SIG-M5 treated with dmso at 0.1 percent for 504 hours (cell line): ENCODE data around the gene PHF24.
"Not testable (repeated sequence)": the region's sequence is repeated elsewhere in the genome, so short reads cannot be mapped to it uniquely, and the experiment has no call there.

Source experiments
- DNase-seq: peaks from one replicate; lab custom pipeline; 2025; ENCODE audit not compliant: unreplicated experiment; lab: John Stamatoyannopoulos, UW

The PHF24 gene

DNA sequence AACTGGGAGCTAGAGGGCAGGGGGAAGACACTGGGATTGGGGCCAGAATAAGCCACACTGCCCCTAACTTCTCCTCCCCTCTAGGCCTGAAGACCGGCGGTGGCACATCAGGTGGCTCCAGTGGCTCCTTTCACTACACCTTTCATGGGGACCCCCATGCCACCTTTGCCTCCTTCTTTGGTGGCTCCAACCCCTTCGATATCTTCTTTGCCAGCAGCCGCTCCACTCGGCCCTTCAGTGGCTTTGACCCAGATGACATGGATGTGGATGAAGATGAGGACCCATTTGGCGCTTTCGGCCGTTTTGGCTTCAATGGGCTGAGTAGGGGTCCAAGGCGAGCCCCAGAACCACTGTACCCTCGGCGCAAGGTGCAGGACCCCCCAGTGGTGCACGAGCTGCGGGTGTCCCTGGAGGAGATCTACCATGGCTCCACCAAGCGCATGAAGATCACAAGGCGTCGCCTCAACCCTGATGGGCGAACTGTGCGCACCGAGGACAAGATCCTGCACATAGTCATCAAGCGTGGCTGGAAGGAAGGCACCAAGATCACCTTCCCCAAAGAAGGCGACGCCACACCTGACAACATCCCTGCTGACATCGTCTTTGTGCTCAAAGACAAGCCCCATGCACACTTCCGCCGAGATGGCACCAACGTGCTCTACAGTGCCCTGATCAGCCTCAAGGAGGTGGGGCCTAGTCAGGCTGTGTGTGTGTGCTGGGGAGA, 38.3 kb downstream of the PHF24 start:
- DNase-seq = no peak

DNA sequence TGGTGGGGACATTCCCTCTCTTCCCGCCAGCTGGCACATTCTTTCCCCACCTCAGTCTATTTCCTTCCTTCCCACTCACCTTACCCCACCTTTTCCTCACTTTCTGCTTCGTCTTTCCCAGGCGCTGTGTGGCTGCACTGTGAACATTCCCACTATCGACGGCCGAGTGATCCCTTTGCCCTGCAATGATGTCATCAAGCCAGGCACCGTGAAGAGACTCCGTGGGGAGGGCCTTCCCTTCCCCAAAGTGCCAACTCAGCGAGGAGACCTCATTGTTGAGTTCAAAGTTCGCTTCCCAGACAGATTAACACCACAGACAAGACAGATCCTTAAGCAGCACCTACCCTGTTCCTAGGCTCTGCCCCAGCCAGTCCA, 38.8 kb downstream of the PHF24 start:
- no peak for DNase-seq

DNA sequence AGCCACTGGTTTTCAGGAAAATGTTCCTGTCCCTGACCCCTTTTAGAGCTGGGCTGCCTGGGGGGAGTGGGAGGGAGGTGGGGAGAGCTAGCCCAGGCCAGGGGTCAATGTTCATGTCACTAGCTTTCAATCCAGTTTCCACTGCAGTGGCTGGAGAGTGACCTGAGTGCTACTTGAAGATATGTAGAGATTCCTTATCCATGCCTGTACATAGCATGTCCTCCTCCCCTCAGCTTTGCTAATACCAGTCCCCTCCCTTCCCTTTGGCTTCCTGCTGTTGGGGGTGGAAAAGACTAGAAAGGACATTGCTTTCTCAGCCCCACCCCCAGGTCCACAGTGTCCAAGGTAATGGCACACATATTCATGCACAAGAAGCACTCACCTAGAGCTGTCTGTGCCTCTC, 39.3 kb downstream of the PHF24 start:
- no peak for DNase-seq

DNA sequence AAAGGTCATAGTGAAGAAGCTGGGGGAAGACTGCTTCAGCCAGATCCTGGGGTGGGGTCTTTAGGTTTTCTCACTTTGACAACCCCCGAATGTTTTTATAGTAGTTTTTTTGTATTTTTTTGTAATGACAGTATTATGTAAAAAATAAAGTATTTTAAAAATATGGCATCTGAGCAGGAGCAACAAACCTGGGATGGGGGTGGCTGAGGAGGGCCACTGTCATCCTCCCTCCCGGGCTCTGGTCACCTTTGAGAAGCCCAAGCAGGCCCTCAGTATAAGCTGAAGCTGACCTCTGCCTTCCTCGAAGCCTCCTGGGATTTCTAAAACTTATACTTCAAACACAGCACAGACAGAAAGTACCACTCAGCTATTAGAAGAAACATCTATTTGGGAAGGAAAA, 40.2 kb downstream of the PHF24 start:
- no peak for DNase-seq

DNA sequence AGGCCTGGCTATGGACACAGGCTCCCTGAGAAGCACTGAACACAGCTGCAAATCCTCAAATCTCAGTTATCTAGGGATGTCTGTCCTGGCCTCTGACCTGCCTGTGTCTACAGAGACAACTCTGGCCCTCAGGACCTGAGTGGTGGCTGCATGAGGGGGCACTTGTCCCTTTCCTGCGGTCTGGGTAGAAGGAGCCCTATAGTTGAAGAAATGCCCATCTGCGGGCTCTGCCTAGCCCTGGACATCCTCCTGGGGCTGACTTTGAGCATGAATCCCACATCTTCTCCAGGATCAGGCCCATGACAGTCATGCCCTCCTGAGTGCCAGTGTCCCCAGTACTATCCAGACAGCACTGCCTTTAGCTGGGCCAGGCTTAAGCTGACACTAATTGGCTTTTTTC, 41.5 kb downstream of the PHF24 start:
- DNase-seq = no peak

DNA sequence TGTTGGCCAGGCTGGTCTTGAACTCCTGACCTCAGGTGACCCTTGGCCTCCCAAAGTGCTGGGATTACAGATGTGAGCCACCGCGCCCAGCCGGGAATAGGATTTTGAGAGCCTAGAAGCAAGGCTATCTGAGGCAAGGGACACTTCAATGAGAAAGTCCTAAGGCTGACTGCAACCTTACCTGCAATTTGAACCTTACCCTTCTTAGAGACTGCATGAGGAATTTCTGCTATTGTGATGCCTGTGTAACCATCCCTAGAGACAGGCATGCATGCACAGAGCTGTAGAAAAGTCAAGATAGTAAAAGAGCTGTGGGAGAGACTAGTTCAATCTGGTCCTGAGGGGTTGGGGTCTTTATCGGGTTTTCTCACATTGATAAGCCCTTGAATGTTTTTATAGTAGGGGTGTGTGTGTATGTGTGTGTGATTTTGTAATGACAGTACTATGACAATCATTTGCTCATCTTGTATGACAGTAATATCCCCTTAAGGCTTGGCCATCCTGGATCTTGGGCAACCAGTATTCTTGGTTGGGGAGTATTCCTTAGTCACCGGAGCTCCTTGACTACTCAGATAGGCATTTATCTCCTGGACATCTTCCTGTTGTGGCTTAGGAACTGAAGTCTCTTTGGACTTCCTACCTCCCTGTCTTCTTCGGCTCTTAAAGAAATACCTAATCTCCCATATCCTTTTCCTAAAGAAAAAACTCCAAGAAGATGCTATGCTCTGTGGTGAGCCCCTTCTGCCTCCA, 42.6 kb downstream of the PHF24 start:
- DNase-seq = no peak

DNA sequence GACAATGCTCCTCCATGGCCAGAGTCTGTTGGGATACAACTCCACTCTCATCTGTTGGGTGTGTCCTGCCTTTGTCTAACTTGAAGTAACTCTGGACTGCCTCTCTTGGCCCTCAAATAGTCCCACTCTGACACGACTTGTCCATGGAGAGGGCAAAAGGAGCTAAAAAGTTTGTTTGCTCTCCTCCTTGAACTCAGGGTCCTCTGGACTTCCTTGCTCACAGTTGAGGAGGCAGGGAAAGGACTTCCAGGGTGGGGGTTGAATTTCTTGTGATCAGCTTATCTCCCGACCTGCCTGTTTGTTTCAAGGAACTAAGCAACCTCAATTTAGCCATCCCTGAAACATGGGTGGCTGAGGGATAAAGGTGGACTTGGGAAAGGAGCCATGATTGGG, 43.2 kb downstream of the PHF24 start:
- DNase-seq = no peak

DNA sequence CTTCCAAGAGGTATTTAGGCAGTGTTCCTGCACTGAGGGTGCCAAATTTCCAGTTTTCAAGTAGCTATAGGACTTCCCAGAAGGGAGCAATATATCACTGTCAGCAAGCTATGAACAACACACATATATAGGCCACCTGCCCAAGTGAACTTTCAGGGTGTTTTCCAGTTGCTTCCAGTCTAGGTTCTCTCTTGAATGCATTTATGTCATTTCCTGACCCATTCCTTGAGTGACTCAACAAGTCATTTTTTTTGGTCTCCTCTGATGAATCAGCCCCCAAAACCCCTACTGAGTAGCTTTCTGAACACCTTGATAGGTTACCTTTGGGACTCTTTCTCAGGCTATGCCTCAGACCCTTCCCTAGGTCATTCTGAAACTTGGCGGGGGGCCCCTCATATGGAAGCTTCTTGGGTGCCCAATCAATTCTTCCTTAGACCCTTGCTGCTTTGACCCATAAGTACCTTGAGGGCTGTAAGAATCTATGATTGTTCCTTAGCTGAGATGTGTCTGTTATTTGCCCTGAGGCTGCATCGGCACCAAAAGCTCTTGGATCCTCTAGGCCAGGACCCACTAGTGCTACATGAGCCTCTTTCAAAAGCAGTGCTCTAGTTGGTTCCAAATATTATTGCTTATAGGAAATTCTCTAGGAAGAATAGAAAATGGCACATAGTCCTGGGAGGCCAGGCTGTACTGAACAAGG, 43.9 kb downstream of the PHF24 start:
- DNase-seq = no peak

DNA sequence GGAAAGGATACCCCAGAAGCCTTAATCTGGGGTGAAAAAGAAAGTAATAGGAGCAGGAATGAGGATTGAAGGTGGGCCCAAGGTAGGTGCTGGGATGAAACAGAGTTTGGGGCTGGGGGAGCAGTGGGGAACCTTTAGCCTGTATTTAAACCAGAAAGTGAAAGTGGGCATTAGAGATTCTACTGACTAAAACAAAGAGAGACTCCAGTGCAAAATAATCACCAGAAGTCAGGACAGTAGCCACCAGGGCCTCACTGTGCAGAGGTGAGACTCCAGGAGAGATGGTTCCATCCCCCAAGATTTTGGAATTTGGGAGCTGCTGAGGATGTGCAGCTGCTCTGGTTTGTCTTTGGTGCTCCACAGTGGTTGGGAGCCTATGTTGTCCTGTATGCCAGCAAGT, 44.5 kb downstream of the PHF24 start:
- no peak for DNase-seq

DNA sequence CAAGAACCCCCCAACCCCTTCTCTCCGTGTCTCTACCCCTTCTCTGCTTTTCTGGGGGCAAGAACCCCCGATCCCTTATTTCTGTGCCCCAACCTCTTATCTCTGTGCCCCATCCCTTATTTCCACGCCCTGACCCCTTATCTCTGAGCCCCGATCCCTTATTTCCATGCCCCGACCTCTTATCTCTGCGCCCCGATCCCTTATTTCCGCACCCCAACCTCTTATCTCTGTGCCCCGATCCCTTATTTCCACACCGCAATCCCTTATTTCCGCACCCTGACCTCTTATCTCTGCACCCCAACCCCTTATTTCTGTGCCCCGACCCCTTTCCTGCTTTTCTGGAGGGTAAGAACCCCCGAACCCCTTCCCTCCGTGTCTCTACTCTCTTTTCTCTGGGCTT, 46.2 kb downstream of the PHF24 start:
- not testable (repeated sequence) for DNase-seq

DNA sequence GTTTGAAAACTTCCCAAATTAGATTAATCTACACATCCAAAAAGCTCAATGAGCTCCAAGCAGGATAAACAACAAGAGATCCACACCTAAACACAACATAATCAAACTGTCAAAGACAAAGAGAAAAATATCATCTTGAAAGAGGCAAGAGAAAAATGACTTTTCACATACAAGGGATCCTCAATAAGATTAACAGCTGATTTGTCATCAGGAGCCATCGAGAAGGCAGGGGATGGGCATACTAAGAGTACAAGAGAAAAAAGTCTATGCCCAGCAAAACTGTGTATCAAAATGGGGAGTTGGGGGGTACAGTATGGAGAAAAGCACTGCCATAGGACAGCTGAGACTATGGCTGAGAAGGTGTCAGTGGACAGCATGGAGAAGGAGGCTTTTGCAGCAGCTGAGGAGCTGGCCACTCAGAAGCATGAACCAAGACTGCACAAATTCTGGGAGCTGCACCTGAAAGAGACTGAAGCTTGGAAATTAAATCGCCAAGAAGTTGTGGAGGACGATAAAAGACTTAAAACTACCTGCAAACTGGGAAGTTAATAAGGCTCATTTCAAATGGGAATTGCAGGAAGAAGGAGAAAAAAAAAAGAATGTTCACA, 52.4 kb downstream of the PHF24 start:
- DNase-seq = no peak

DNA sequence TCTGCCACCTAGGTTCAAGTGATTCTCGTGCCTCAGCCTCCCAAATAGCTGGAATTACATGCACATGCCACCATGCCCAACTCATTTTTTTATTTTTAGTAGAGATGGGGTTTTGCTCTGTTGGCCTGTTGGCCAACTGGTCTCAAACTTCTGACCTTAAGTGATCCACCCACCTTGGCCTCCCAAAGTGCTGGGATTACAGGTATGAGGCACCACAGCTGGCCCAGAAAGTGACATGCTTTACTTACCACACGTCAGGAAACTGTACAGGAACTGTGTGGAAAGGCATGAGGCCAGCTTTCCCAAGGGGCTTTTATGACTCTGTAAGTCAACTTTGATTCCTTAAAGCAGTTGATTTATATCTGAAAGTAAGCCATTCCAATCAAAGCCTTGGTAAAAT, 56.4 kb downstream of the PHF24 start:
- no peak for DNase-seq

DNA sequence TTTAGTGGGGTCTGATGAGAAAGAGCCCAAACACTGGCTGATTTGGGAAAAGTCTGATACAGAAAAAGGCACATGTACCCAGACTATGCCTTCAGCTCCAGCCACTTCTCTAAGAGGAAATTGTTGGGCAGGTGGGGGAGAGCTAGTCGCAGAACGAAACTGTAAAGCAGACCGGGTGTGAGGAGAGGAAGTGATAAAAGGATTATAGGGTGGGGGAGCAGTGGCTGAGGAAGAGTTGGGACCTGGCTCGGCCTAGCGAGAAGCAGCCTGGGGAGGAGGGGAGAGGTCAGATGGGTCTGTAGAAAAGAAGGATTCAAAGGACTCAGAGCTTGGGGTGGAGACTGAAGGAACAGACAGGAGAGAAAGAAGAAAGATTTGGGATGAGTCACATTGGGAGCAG, 65.4 kb downstream of the PHF24 start:
- DNase-seq = peak; percentile 45

DNA sequence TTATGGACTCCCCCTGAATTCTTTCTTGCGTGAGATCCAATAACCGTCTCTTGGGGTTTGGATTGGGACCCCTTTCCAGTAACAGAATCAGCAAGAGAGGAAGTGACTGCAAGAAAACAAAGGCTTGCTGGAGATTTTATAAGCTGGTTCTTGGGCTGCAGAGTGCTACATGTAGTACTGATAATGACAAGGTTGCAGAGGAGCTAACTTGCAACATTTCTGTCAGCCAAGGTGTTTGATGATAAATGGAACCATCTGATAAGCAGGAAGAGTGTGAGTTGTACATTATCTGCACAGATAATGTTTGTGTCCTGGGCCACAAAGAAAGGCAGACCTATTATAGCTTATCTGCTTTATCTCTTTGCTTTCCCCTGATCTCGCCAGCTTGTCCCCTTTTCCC, 68.6 kb downstream of the PHF24 start:
- no peak for DNase-seq

DNA sequence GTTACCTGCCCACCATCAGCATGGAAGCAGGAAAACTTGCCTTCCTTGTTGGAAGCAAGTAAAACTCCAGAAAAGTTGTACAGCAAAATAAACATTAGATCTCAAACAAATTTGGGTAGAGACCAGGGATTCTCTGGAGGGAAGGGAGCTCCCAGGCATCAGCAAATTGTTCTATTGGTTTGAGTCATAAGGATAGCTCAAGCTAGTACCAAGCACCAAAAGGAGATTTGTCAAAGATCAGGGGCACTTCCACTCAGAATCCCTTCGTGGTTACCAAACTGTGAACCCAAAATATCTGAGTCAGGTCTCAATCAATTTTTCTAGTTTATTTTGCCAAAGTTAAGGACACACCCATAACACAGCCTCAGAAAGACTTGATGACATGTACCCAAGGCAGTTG, 69.3 kb downstream of the PHF24 start:
- no peak for DNase-seq

DNA sequence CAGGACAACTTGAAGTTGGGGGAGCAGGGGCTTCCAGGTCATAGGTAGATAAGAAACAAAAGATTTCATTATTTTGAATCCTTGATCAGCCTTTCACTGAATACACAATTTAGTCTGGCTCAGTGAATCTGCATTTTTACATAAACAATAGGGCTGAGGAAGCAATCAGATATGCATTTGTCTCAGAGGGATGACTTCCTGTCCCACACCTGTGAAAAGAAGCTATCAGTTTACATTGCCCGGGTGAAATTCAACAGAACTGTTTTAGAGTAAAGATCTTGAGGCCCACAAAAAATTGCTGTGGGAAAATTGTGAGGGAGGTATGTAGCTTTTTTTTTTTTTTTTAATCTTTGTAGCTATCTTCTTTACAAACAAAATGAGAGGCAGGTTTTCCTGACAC, 69.8 kb downstream of the PHF24 start:
- no peak for DNase-seq

DNA sequence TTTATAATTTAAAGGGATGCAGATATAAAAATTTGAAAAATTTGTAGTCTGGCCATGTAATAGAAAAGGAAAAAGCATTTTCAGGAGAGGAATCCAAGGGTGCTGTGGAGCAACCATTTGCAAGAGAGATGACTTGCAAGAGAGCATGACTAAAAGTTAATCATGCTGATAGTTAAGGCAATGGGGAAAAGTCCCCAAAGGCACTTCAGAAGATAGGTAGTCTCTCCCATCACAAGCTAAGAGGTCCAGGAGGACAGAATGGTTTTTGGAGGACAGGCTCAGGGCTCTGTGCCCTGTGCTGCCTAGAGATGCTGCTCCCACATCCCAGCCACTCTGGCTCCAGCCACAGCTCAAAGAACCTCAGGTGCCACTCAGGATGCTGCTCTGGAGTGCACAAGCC, 70.3 kb downstream of the PHF24 start:
- no peak for DNase-seq

DNA sequence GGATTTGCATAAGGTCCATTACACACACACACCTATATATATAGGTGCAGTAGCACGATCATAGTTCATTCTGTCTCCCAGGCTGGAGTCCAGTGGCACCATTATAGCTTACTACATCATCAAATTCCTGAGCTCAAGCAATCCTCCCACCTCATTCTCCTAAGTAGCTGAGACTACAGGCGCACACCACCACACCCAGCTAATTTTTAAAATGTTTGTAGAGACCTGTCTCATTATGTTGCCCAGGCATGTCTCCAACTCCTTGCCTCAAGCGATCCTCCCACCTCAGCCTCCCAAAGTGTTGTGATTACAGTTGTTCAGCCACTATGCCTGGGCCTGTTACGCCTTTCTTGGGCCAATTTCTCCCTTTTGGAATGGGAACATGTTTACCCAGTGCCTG, 71.2 kb downstream of the PHF24 start:
- no peak for DNase-seq

DNA sequence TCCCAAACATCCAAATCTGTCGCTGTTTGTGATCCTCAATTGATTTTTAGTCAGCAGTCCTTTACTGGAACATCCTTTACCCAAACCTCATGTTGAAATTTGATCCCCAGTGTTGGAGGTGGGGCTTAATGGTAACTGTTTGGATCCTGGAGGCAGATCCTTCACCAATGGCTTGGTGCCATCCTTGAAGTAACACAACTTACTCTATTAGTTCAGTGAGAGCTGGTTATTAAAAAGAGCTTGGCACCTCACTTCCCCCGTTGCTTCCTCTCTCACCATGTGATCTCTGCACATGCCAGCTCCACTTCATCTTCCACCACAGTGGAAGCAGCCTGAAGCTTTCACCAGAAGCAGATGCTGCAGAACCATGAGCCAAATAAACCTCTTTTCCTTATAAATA, 71.8 kb downstream of the PHF24 start:
- no peak for DNase-seq
